Keratinocyte (primary cell): ENCODE results near the gene SLC9A3.

Source experiments
- CTCF ChIP-seq, 3 experiments: IDR thresholded peaks in 1 of 3; conservative IDR thresholded peaks in 1 of 3; optimal IDR thresholded peaks in 1 of 3; 2 replicates in 2 of 3; 3 replicates in 1 of 3; pipeline versions ENCODE3 to v1.5.1; 2011; ENCODE audit warnings: low read length in 3 of 3, mild to moderate bottlenecking in 3 of 3, moderate library complexity in 2 of 3, control low read depth in 1 of 3, inconsistent platforms in 1 of 3; ENCODE audit not compliant: insufficient read depth in 2 of 3; ENCODE audit errors: extremely low read depth in 1 of 3
- EZH2 ChIP-seq: IDR thresholded peaks from one replicate; pipeline ENCODE4 v1.6.1; 2012; ENCODE audit warnings: inconsistent platforms, mild to moderate bottlenecking, low read length, moderate library complexity

GRCh38 chr5:443239-444151 is 80.8 kb downstream of the SLC9A3 start:
- TF ChIP-seq CTCF (optimal IDR thresholded peaks at IDR 0.05 in 1 of 3, IDR thresholded peaks at IDR 0.05 in 1 of 3, conservative IDR thresholded peaks at IDR 0.05 in 1 of 3; ENCODE audit: extremely low read depth in 1 of 3, insufficient read depth in 2 of 3, low read length in 3 of 3) (no peak), EZH2 (no peak)
